Measurements from ENCODE around the gene TMEM59L. TPM values are rescaled to one million over a fixed set of nuclear protein-coding genes. Genes with fewer than 3 reads are reported as not detected.

The TMEM59L gene
- total and polyA plus RNA-seq, 2 of the 13 experiments (the other 11 are each of a cell fraction or from before 2014, with no cell fraction given) = 0.97 to 5.5 TPM

GRCh38 chr19:18609717-18610051 is 3.0 kb upstream of the TMEM59L start:
- DNase-seq (ENCODE audit: low spot score) = no peak
- WGBS (ENCODE audit: low lambda C conversion rate) = 4% methylated on average over 2 of the region's 2 CpGs
- Histone ChIP-seq H3K79me2 (ENCODE audit: insufficient read depth, low read length) (peaks cover 12% of the 10 kb centered on the region), H3K36me3 (replicated peaks in 1 of 2; ENCODE audit: control insufficient read depth in 1 of 2, insufficient read depth in 2 of 2, low read length in 2 of 2) (no peaks in the 10 kb centered on the region), H3K27ac (ENCODE audit: extremely low read length, insufficient read depth, low read length) (peak overlapping the region; percentile 84), H4K20me1 (ENCODE audit: insufficient read depth, low read length) (peaks cover 9% of the 10 kb centered on the region; the same call in 1 of the 2 replicates), H3K9ac (ENCODE audit: insufficient read depth, low read depth, low read length) (peak overlapping the region; percentile 61), H3K9me3 (ENCODE audit: low read length) (no peaks in the 10 kb centered on the region), H3K27me3 (ENCODE audit: control insufficient read depth in 1 of 2, insufficient read depth in 2 of 2, low read length in 2 of 2) (peaks cover 0 to 7% of the 10 kb centered on the region in 2 experiments; a peak in 2 of 5 replicates), H3K4me2 (ENCODE audit: low read depth, low read length) (peak overlapping the region; percentile 100), H2AFZ (ENCODE audit: low read length) (no peak overlapping the region), H3K4me1 (ENCODE audit: insufficient read depth, low read length) (peaks cover 61% of the 10 kb centered on the region), H3K4me3 (replicated peaks in 1 of 3; ENCODE audit: insufficient read depth in 1 of 3, low read depth in 2 of 3, low read length in 3 of 3) (peak overlapping the region in 2 of 3 experiments; percentile 19 to 75; a peak in 3 of 6 replicates)
- CTCF ChIA-PET (ENCODE audit: low intra/inter-chr PET ratio, low total read pairs) = no interaction called here
- TF ChIP-seq CREM (IDR thresholded peaks at IDR 0.05) (peak; percentile 48; the same call in 1 of the 2 replicates), CREM (CRISPR knock-in tag; IDR thresholded peaks at IDR 0.05) (no peak), PATZ1 (CRISPR knock-in tag; IDR thresholded peaks at IDR 0.05) (peak; percentile 70), RARA (CRISPR knock-in tag; IDR thresholded peaks at IDR 0.05) (peak; percentile 56), EP300 (IDR thresholded peaks at IDR 0.05; ENCODE audit: low read depth in 2 of 2, low read length in 2 of 2) (peak in 1 of 2 experiments; percentile 68; a peak in 1 of 4 replicates), EP300 (CRISPR knock-in tag; IDR thresholded peaks at IDR 0.05; ENCODE audit: borderline replicate concordance) (no peak), HNF4A (CRISPR knock-in tag; IDR thresholded peaks at IDR 0.05) (peak; percentile 68), ZSCAN12 (CRISPR knock-in tag; IDR thresholded peaks at IDR 0.05) (no peak), NR2F2 (IDR thresholded peaks at IDR 0.05; ENCODE audit: borderline replicate concordance, low read depth) (0 out of 2 replicates have a peak, but pooled peaks have one; percentile 72), TCF7 (IDR thresholded peaks at IDR 0.05; ENCODE audit: low read depth) (0 out of 2 replicates have a peak, but pooled peaks have one; percentile 30), GATAD2A (CRISPR knock-in tag; IDR thresholded peaks at IDR 0.05) (peak; percentile 45; the same call in 1 of the 2 replicates), NCOR1 (IDR thresholded peaks at IDR 0.05; ENCODE audit: borderline replicate concordance, low read length) (peak; percentile 41), HHEX (CRISPR knock-in tag; IDR thresholded peaks at IDR 0.05) (0 out of 2 replicates have a peak, but pooled peaks have one; percentile 22), FOXJ3 (CRISPR knock-in tag; IDR thresholded peaks at IDR 0.05; ENCODE audit: borderline replicate concordance) (no peak), ZZZ3 (CRISPR knock-in tag; IDR thresholded peaks at IDR 0.05; ENCODE audit: borderline replicate concordance) (no peak), NR2F1 (CRISPR knock-in tag; IDR thresholded peaks at IDR 0.05) (0 out of 4 replicates have a peak, but pooled peaks of 1 of the 2 experiments have one; percentile 40), KDM4B (CRISPR knock-in tag; IDR thresholded peaks at IDR 0.05) (no peak), ZNF652 (CRISPR knock-in tag; IDR thresholded peaks at IDR 0.05; ENCODE audit: borderline replicate concordance, low read depth) (peak; percentile 93), SOX13 (IDR thresholded peaks at IDR 0.05) (no peak), SOX13 (CRISPR knock-in tag; conservative IDR thresholded peaks at IDR 0.05 in 1 of 2, IDR thresholded peaks at IDR 0.05 in 1 of 2) (peak in 1 of 2 experiments; percentile 57; a peak in 2 of 4 replicates), HNF4G (IDR thresholded peaks at IDR 0.05; ENCODE audit: borderline replicate concordance, low read depth, low read length) (peak; percentile 74; the same call in 1 of the 2 replicates), HNF4G (CRISPR knock-in tag; IDR thresholded peaks at IDR 0.05; ENCODE audit: borderline replicate concordance, low read depth) (no peak), FOXA1 (IDR thresholded peaks at IDR 0.05) (no peak), FOXA1 (CRISPR knock-in tag; IDR thresholded peaks at IDR 0.05) (peak; percentile 29; the same call in 1 of the 2 replicates), NR2F6 (IDR thresholded peaks at IDR 0.05) (peak; percentile 88), NR2F6 (CRISPR knock-in tag; IDR thresholded peaks at IDR 0.05) (peak; percentile 50)
- BruUV-seq (replicated peaks) = no TSS peak
- intact Hi-C loops (cut with micrococcal nuclease; ENCODE audit: unreplicated experiment) = no loop called here
- peak; percentile 42 for FAIRE-seq
- POLR2A ChIA-PET = interaction anchor here (0.9 to 1.7 kb wide), 2 partner anchors 21 to 38 kb away, joined by 5 to 14 read pairs; partner anchors contain the start of genes REX1BD and UBA52
- in situ Hi-C loops (cut with HindIII; ENCODE audit: extremely low pct_ligation_motif_present, low pct_unique_long_range_greater_than_20kb) = no loop called here
- ATAC-seq = no peak
